HG03457 (cell line): ENCODE data around the gene MYO15B.

Experiments used
- ATAC-seq: cut with Tn5 transposase; IDR thresholded peaks from one replicate; pipeline ENCODE4 v1.9.1; 2021; ENCODE audit warnings: moderate number of reproducible peaks; ENCODE audit not compliant: unreplicated experiment

Gene MYO15B

GRCh38 chr17:75601057-75601987, 13.7 kb downstream of the MYO15B start:
- no peak for ATAC-seq

DNA sequence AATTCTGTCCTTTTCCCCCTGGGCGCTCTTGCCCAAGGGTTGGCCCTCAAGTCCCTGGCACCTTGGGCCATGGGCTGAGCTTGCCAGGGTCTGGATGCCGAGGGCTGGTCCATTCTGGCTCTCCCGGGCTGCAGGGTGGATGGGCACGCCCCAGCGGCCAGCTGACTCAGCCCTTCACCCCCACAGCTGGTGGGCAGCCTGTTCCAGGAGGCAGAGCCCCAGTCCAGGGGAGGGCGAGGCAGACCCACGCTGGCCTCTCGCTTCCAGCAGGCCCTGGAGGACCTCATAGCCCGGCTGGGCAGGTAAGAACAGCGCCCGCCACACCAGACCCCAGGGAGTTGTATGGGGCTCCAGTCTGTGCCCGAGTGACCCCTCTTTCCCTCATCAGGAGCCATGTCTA, 15.0 kb downstream of the MYO15B start:
- ATAC-seq: no peak

- no peak for ATAC-seq
These were observed 15.5 kb downstream of the MYO15B start for GRCh38 chr17:75603123-75603522.

- ATAC-seq: no peak
These were observed 16.6 kb downstream of the MYO15B start for GRCh38 chr17:75604034-75604695.

DNA sequence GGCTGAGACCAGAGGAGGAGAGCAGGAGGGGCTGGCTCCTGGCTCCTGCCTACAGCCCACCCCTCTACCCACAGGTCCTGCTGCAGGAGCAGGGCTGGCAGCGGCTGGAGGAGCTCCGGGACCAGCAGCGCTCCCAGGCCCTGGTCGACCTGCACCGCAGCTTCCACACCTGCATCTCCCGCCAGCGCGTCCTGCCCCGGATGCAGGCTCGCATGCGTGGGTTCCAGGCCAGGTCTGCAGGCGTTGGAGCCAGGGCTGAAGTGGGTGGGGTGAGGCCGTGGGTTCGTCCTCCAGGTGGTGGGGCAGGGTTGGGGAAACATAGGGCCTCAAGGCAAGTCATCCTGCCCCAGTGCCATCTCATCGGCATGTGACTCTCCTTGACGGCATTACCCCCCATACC, 18.2 kb downstream of the MYO15B start:
- no peak for ATAC-seq

GRCh38 chr17:75607086-75607485, 19.5 kb downstream of the MYO15B start:
- no peak for ATAC-seq

DNA sequence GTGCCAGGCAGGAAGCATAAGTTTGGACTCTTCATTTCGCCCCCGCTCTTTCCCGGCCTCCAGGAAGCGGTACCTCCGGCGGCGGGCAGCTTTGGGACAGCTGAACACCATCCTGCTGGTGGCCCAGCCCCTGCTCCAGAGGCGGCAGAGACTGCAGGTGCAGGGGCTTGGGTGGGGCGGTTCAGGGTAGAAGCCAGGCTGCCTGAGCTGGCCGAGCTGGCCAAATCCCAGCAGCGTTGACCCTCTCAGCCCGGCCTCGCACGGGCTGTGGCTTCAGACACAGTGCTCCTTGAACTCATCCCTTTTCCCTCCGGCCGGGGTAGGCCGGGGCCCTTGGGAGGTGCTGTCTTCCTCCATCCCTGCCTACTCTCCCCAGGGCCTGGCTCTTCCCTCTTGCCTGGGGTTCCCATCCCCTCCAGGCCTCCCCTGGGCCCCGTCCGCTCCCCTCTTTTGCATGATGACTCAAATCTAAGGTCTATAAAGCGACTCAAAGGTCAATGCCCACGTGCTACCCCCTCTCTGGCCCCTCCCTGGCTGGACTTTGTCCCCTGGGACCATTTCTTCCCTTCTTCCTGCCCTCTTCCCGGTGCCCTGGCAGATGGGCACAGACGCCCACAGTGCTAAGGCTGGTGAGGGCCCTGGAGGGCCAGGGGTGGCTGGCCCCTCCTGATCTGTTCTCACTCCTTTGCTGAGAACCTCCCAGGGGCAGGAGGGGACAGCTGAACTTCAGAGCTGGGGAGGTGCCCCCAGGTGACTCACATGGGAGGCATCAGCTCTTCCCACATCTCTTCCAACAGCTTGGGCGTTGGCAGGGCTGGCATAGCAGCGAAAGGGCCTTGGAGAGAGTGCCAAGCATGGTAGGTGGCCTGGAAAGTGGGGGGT, 22.7 kb downstream of the MYO15B start:
- no peak for ATAC-seq

DNA sequence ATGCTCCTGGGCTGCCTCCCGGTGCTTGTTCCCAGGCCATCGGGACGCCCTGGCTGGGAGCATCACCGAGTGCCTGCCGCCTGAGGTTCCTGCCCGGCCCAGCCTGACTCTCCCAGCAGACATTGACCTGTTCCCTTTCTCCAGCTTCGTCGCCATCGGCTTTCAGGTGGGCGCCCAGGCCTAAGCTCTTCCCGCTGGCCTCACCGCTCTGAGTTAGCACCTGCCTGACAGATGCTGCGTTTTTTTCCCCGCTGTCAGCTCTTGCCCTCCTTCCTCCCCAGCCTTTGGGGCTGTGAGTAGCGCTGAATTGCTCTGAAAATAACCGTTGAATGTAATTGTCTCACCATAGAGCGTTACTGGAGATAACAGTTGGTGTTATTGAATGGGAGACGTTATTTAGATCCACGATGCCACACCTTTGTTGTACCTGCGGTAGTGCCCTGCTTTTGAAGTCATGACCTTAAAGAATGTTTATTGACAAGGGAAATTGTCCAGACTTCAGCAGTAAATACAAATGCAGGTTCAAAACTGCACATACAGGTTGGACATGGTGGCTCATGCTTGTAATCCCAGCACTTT, 24.3 kb downstream of the MYO15B start:
- ATAC-seq: no peak

DNA sequence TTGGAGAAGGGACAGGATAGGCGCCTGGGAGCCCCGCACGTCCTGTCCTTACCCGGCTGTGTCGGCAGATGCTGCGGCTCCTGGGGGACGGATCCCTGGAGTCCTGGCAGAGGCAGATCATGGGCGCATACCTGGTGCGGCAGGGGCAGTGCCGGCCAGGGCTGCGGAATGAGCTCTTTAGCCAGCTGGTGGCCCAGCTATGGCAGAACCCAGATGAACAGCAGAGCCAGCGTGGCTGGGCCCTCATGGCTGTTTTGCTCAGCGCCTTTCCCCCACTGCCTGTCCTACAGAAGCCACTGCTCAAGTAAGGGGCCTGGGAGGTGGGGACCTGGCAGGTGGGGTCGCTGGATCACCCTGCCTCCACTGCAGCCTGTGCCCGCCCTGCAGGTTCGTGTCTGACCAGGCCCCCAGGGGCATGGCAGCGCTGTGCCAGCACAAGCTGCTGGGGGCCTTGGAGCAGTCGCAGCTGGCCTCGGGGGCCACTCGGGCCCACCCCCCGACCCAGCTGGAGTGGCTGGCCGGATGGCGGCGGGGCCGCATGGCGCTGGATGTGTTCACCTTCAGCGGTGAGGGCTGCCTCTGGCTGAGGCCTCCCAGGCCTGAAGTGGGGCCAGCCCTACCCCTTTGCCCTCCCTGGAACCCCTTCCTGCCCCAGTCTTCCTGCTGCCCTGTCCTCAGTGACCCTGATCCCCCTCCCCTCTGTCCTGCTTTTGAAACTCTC, 25.5 kb downstream of the MYO15B start:
- no peak for ATAC-seq

DNA sequence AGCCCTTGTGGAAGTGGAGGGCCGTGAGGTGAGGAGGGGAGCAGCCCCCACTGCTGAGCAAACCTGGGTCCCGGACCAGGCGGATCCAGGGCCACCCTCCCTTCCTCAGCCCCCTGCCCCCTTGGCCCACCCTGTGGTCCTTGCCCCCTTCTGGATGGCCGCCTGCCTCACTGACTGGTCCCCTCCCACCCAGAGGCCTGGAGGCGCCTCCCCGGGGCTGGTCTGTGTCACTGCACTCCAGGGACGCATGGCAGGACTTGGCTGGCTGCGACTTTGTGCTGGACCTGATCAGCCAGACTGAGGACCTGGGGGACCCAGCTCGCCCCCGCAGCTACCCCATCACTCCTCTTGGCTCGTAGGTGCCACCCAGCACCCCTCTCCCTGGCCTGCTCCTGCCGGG, 26.4 kb downstream of the MYO15B start:
- ATAC-seq: no peak

DNA sequence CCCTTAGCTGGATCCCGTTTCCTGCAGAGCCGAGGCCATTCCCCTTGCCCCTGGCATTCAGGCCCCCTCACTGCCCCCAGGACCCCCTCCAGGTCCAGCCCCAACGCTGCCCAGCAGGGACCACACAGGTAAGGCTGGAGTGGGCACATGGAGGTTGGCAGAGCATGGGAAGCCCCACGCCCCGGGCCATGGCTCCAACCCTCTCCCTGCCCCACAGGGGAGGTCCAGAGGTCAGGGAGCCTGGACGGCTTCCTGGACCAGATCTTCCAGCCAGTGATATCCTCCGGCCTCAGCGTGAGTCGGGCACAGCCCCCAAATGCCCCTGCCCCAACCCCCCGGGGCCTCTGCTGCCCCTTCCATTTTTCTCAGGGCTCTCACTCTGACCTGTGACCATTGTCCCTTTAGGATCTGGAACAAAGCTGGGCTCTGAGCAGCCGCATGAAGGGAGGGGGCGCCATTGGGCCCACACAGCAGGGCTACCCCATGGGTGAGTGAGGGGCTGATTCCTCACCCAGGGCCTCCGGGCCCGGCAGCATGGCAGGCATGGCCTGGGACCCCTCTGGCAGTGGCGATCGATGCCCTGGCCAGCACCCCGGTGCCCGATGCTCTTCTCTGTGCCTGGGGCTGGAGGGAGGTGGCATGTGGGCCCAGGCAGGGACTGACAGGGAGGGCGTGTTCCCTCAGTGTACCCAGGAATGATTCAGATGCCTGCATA, 27.1 kb downstream of the MYO15B start:
- ATAC-seq: no peak

DNA sequence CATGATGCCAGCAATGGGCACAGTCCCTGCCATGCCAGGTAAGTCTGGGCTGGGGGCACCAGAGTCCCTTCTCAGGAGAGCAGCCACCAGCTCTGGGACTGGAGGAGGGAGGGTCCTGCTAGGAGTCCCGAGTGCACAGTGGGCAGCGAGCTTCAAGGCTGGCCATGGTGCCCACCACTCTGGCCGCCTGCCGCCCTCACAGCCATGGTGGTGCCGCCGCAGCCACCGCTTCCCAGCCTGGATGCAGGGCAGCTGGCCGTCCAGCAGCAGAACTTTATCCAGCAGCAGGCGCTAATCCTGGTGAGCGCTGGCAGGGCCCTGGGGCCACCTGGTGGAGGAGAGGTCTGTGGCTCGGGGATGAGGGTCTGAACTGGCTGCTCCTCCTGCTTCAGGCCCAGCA, 27.7 kb downstream of the MYO15B start:
- no peak for ATAC-seq

DNA sequence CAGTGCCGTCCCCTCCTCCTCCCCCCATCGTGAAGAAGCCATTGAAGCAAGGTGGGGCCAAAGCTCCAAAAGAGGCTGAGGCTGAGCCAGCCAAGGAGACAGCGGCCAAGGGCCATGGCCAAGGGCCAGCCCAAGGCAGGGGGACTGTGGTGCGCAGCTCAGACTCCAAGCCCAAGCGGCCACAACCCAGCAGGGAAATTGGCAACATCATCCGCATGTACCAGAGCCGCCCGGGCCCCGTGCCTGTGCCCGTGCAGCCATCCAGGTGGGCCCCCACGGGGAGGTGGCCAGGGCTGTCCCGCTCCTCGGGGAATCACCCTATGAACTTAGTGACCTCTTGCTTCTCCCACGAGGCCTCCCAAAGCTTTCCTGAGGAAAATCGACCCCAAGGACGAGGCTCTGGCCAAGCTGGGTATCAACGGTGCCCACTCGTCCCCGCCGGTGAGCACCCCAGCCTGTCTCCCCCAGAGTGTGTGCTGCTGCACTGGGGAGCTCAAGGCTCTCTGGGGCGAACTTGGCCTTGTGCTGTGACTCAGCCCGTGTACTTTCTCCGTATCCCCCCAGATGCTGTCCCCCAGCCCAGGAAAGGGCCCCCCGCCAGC, 29.0 kb downstream of the MYO15B start:
- ATAC-seq: no peak

- ATAC-seq: no peak
These were observed 29.6 kb downstream of the MYO15B start for GRCh38 chr17:75617218-75617617.

DNA sequence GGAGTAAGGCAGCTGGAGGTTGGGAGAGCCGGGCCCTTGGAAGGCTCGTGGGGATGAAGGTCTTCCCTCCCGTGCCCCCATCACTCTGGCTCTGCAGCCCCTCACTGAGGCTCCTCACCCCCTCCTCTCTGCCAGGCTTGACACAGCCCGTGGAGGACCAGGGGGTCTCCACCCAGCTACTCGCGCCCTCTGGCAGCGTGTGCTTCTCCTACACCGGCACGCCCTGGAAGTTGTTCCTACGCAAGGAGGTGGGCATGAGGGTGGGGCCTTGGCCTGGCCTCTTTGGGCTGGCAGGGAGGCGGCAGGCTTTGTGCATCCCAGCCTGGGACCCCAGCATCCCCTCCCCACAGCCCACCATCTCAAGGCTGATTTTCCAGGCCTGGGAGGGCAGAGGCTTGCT, 30.1 kb downstream of the MYO15B start:
- ATAC-seq: no peak

DNA sequence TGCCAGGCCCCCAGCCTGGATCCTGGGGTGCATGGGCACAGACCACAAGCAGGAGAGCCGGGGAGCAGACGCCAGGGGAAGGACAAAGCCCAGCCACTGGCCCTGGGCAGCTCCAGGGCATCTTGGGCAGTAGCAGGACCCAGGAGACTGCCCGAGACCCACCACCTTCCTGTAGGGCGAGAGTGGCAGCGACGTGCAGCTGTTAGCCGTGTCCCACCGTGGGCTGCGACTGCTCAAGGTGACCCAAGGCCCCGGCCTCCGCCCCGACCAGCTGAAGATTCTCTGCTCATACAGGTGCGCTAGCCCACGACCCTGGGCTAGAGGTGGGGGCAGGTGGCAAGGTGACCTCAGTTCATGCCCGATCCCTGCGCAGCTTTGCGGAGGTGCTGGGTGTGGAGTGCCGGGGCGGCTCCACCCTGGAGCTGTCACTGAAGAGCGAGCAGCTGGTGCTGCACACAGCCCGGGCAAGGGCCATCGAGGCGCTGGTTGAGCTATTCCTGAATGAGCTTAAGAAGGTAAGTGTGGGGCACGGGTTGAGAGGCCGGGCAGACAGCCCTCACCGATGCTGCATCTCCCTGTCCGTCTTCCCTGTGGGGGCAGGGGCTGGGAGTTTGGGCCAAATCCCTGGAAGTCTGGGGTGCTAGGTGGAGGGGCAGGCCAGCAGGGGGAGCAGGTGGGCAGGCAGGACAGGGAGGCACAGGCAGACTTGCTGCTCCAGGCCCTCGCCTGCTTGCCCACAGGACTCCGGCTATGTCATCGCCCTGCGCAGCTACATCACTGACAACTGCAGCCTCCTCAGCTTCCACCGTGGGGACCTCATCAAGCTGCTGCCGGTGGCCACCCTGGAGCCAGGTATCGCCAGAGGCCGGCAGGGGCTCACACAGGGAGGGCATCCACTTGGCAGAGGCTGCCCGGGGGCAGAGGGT, 32.2 kb downstream of the MYO15B start:
- ATAC-seq: no peak

- ATAC-seq: no peak
These were observed 33.9 kb downstream of the MYO15B start for GRCh38 chr17:75621489-75621888.

DNA sequence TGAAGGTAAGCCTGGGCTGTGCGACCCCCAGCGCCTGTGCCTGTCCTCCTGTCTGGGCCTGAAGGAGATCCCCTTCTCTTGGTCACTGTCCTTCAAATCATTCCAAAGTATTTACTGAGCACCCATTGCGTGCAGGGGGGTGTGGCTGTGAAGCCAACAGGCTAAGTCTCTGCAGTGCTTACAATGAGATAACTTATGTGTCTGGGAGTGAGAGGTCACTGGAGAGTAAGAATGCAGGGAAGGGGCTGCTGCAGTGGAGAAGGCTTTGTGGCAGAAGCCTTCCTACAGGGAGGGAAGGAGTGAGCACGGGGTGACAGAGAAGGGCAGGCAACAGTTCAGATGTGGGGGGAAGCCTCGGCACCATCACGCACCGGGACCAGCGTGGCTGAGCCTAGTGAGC, 34.5 kb downstream of the MYO15B start:
- no peak for ATAC-seq
